HepG2 (cell line): ENCODE results near the gene PTPRM. TPM values are rescaled to one million over a fixed set of nuclear protein-coding genes. Genes with fewer than 3 reads are reported as not detected.

Experiments
- ATAC-seq: fragments of 200-7000 bp; cut with Tn5 transposase; 3 replicates; pipeline ENCODE4 v1.9.1; 2020; ENCODE audit warnings: mild to moderate bottlenecking, moderate library complexity
- BruUV-seq: library from RNA; stranded (reverse); fragments of 400-500 nt; replicated peaks from 2 replicates; lab custom pipeline; 2021; lab: Mats Ljungman, UMichigan
- CTCF ChIA-PET: fragments of 300-600 bp; formaldehyde crosslinking; extraction: SDS; loops from one replicate; lab custom pipeline; 2021; ENCODE audit warnings: low total read pairs, inconsistent platforms, low intra/inter-chr PET ratio; lab: Yijun Ruan, JAX
- POLR2A ChIA-PET: fragments of 350-600 bp; sonication (Branson Sonifier 250); formaldehyde crosslinking; loops from one replicate; lab custom pipeline; 2020; ENCODE audit warnings: antibody characterized with exemption, inconsistent platforms; lab: Yijun Ruan, JAX
- DNase-seq: peaks from one replicate; pipeline ENCODE4 v3.0.0-alpha.2; 2015; ENCODE audit warnings: low spot score
- FAIRE-seq: peaks from 3 replicates; lab custom pipeline; 2011; peaks lifted over from hg19 to GRCh38; lab: Jason Lieb, UNC
- H2AFZ ChIP-seq: one replicate; pipeline ENCODE4 v1.6.1; 2011; ENCODE audit warnings: low read length, inconsistent platforms
- H3K27ac ChIP-seq: fragments of 300-600 bp; 3 replicates; pipeline ENCODE4 v1.8.0; 2011; ENCODE audit warnings: mixed run types, mild to moderate bottlenecking, mixed read lengths, low read length, inconsistent platforms; ENCODE audit not compliant: insufficient read depth; ENCODE audit errors: extremely low read length
- H3K27me3 ChIP-seq, 2 experiments: fragments of 200-600 bp in 1 of 2; 2 replicates in 1 of 2; 3 replicates in 1 of 2; pipeline versions ENCODE4 v1.6.0 to v1.8.0; 2011; ENCODE audit warnings: low read length in 2 of 2, mild to moderate bottlenecking in 2 of 2, moderate library complexity in 2 of 2, inconsistent platforms in 1 of 2; ENCODE audit not compliant: insufficient read depth in 2 of 2, control insufficient read depth in 1 of 2
- H3K36me3 ChIP-seq, 2 experiments: fragments of 200-600 bp in 1 of 2; replicated peaks in 1 of 2; 2 replicates in 1 of 2; 3 replicates in 1 of 2; pipeline versions ENCODE4 v1.5.1 to v1.8.0; 2011; ENCODE audit warnings: low read length in 2 of 2, inconsistent platforms in 1 of 2; ENCODE audit not compliant: insufficient read depth in 2 of 2, control insufficient read depth in 1 of 2
- H3K4me1 ChIP-seq: 2 replicates; pipeline ENCODE4 v1.5.1; 2012; ENCODE audit warnings: low read length, inconsistent platforms; ENCODE audit not compliant: insufficient read depth
- H3K4me2 ChIP-seq: 2 replicates; pipeline ENCODE4 v1.6.0; 2011; ENCODE audit warnings: low read depth, low read length, inconsistent platforms
- H3K4me3 ChIP-seq, 3 experiments: fragments of 200-600 bp in 1 of 3; sonication (generic), shearing (Covaris generic) in 1 of 3; replicated peaks in 1 of 3; 2 replicates each; pipeline ENCODE4 v1.5.1; 2011 to 2016; ENCODE audit warnings: low read length in 3 of 3, inconsistent platforms in 2 of 3, low read depth in 2 of 3, mild to moderate bottlenecking in 2 of 3, control low read depth in 1 of 3, mixed read lengths in 1 of 3; ENCODE audit not compliant: insufficient read depth in 1 of 3
- H3K79me2 ChIP-seq: one replicate; pipeline ENCODE4 v1.6.1; 2011; ENCODE audit warnings: low read length, inconsistent platforms; ENCODE audit not compliant: insufficient read depth
- H3K9ac ChIP-seq: 2 replicates; pipeline ENCODE4 v1.6.0; 2011; ENCODE audit warnings: mild to moderate bottlenecking, low read depth, low read length, inconsistent platforms; ENCODE audit not compliant: insufficient read depth
- H3K9me3 ChIP-seq: 2 replicates; pipeline ENCODE4 v1.5.1; 2012; ENCODE audit warnings: mild to moderate bottlenecking, low read length
- H4K20me1 ChIP-seq: 2 replicates; pipeline ENCODE4 v1.6.0; 2011; ENCODE audit warnings: inconsistent platforms, mild to moderate bottlenecking, low read length, moderate library complexity; ENCODE audit not compliant: insufficient read depth
- KDM4B ChIP-seq: sonication (generic); formaldehyde crosslinking; IDR thresholded peaks from 2 replicates; pipeline ENCODE4 v1.4.0; 2020; ENCODE audit warnings: missing genetic modification reagents
- NFAT5 ChIP-seq: sonication (generic); formaldehyde crosslinking; IDR thresholded peaks from 2 replicates; pipeline ENCODE4 v1.4.0; 2020; ENCODE audit warnings: missing genetic modification reagents
- TFE3 ChIP-seq: IDR thresholded peaks from 2 replicates; pipeline ENCODE4 v1.6.1; 2016
- WGBS: methylation state at CpG from one replicate; pipeline ENCODE4 v1.1.6; 2017; ENCODE audit warnings: low lambda C conversion rate; 5-methylcytosine and 5-hydroxymethylcytosine counted together
- in situ Hi-C: cut with HindIII; loops from 2 replicates; pipeline ENCODE4 v1.10.0; 2017; ENCODE audit warnings: low pct_unique_long_range_greater_than_20kb; ENCODE audit not compliant: extremely low pct_ligation_motif_present
- intact Hi-C: fragments of 100-400 bp; cut with micrococcal nuclease; formaldehyde crosslinking; loops from one replicate; pipeline ENCODE4 v1.10.0; 2022; ENCODE audit not compliant: unreplicated experiment
- polyA plus RNA-seq, 8 experiments: library from polyadenylated mRNA; depleted of rRNA in 3 of 8; stranded (reverse) in 7 of 8; unstranded in 1 of 8; fragments of >200 nt; fragmentation: Illumina TruSeq in 4 of 8; extraction: Trizol in 4 of 8; gene quantifications; 2 replicates each; pipeline versions ENCODE4 v1.2.1 to v1.2.3, GENCODE V29; 2011 to 2016; ENCODE audit warnings: low read depth in 4 of 8, missing spikeins in 1 of 8, mixed read lengths in 1 of 8; ENCODE audit not compliant: insufficient read depth in 1 of 8
- total RNA-seq, 5 experiments: library from RNA; depleted of rRNA; stranded (reverse); fragments of >200 nt; fragmentation: Illumina TruSeq; extraction: Trizol; gene quantifications; 2 replicates each; pipeline ENCODE4 v1.2.3, GENCODE V29; 2016; ENCODE audit warnings: low read depth in 1 of 5

Gene PTPRM
- total and polyA plus RNA-seq, 2 of the 13 experiments (the other 11 are each of a cell fraction or from before 2014, with no cell fraction given), result 12.6 to 108 TPM

GRCh38 chr18:8373486-8373885 lies 806.4 kb downstream of the PTPRM start (continued):
- TF ChIP-seq TFE3 (CRISPR knock-in tag), result no peak

GRCh38 chr18:8374676-8375075 lies 807.6 kb downstream of the PTPRM start:
- no peaks in the 10 kb centered on the region for H4K20me1 ChIP-seq
- CTCF ChIA-PET, result no interaction called here
- H3K4me3 ChIP-seq, result no peak overlapping the region

More at GRCh38 chr18:8374676-8375075, 807.6 kb downstream of the PTPRM start:
- FAIRE-seq (no peak), DNase-seq (no peak), ATAC-seq (no peak)
- in situ Hi-C loops (loop anchor here (25.0 kb wide), 1 partner anchor 1112 kb away; no protein-coding TSS in a partner anchor), intact Hi-C loops (no loop called here)
- TF ChIP-seq NFAT5, result no peak
- no peak for TF ChIP-seq KDM4B (CRISPR knock-in tag)
- H3K4me1 ChIP-seq, result no peaks in the 10 kb centered on the region
- 83% methylated on average over 4 of the region's 4 CpGs for WGBS
- H3K27me3 ChIP-seq, result no peaks in the 10 kb centered on the region
- H3K36me3 ChIP-seq, result peaks cover 10 to 19% of the 10 kb centered on the region in 2 experiments; a peak in 4 of 5 replicates
- POLR2A ChIA-PET, result no interaction called here
- H3K27ac ChIP-seq, result no peak overlapping the region
- H3K9ac ChIP-seq, result no peak overlapping the region
- no peak overlapping the region for H2AFZ ChIP-seq
- no TSS peak for BruUV-seq
- no peaks in the 10 kb centered on the region for H3K79me2 ChIP-seq
- H3K9me3 ChIP-seq, result no peaks in the 10 kb centered on the region
- H3K4me2 ChIP-seq, result no peak overlapping the region
